DOHH2 (cell line): ENCODE data around the gene TMEM229A.

Experiments used
- EZH2phosphoT487 ChIP-seq: fragments of 200-600 bp; sonication (generic); IDR thresholded peaks from 2 replicates; pipeline ENCODE4 v1.6.1; 2017; ENCODE audit warnings: borderline replicate concordance, mild to moderate bottlenecking, antibody characterized with exemption, low read length, moderate library complexity, mixed read lengths
- TF ChIP-seq, protein P1 (sequence below): fragments of 200-600 bp; sonication (generic); IDR thresholded peaks from one replicate; pipeline ENCODE4 v1.5.1; 2014; ENCODE audit warnings: antibody characterized with exemption, mild to moderate bottlenecking, low read depth, low read length; ENCODE audit not compliant: poor library complexity, severe bottlenecking

DNA sequence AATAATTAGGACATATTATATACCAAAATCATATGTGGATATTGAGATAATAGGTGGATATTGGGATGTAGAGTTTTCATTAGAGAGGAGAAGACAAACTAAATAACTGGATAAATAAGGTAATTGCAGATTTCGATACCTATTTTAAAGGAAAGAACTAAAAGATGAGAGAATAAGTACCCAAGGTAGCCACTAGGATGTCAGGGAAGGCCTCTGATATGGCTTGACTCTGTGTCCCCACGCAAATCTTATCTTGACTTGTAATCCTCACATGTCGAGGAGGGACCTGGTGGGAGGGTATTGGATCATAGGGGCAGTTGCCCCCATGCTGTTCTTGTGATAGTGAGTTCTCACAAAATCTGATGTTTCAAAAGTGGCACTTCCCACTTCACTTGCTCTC lies 44.7 kb upstream of the TMEM229A start:
- TF ChIP-seq, protein P1, sequence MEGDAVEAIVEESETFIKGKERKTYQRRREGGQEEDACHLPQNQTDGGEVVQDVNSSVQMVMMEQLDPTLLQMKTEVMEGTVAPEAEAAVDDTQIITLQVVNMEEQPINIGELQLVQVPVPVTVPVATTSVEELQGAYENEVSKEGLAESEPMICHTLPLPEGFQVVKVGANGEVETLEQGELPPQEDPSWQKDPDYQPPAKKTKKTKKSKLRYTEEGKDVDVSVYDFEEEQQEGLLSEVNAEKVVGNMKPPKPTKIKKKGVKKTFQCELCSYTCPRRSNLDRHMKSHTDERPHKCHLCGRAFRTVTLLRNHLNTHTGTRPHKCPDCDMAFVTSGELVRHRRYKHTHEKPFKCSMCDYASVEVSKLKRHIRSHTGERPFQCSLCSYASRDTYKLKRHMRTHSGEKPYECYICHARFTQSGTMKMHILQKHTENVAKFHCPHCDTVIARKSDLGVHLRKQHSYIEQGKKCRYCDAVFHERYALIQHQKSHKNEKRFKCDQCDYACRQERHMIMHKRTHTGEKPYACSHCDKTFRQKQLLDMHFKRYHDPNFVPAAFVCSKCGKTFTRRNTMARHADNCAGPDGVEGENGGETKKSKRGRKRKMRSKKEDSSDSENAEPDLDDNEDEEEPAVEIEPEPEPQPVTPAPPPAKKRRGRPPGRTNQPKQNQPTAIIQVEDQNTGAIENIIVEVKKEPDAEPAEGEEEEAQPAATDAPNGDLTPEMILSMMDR = no peak
- no peak for TF ChIP-seq EZH2phosphoT487
